IMR-90 (cell line): ENCODE results near the gene SLC26A2. TPM values are rescaled to one million over a fixed set of nuclear protein-coding genes. Genes with fewer than 3 reads are reported as not detected.

Source experiments
- ATAC-seq: fragments of 200-7000 bp; cut with Tn5 transposase; 2 replicates; pipeline ENCODE4 v1.9.1; 2020; ENCODE audit warnings: low read depth, mild to moderate bottlenecking, moderate library complexity
- BruUV-seq: library from RNA; stranded (reverse); fragments of 400-500 nt; replicated peaks from 2 replicates; lab custom pipeline; 2021; lab: Mats Ljungman, UMichigan
- CTCF ChIA-PET: fragments of 300-600 bp; formaldehyde crosslinking; extraction: SDS; loops from one replicate; lab custom pipeline; 2021; ENCODE audit warnings: antibody characterized with exemption; lab: Yijun Ruan, JAX
- POLR2A ChIA-PET: fragments of 300-600 bp; sonication (Branson Sonifier 250); formaldehyde crosslinking; loops from one replicate; lab custom pipeline; 2022; ENCODE audit warnings: antibody characterized with exemption; ENCODE audit not compliant: unreplicated experiment; lab: Charles Lee
- DNase-seq: peaks from one replicate; pipeline ENCODE4 v3.0.0; 2013
- H2AFZ ChIP-seq: replicated peaks from 2 replicates; pipeline ENCODE3; 2013; ENCODE audit warnings: low read length, mild to moderate bottlenecking; ENCODE audit not compliant: poor library complexity
- H2AK5ac ChIP-seq: 2 replicates; pipeline ENCODE4 v1.6.1; 2013; ENCODE audit warnings: low read depth, low read length, inconsistent platforms
- H2AK9ac ChIP-seq: replicated peaks from 2 replicates; pipeline ENCODE3; 2013; ENCODE audit warnings: mild to moderate bottlenecking, low read depth, low read length, moderate library complexity; ENCODE audit not compliant: poor library complexity
- H2BK120ac ChIP-seq: 2 replicates; pipeline ENCODE4 v1.6.1; 2013; ENCODE audit warnings: low read depth, low read length, inconsistent platforms
- H2BK15ac ChIP-seq: 3 replicates; pipeline ENCODE4 v1.6.1; 2013; ENCODE audit warnings: low read depth, low read length, inconsistent platforms
- H2BK20ac ChIP-seq: 2 replicates; pipeline ENCODE4 v1.6.1; 2013; ENCODE audit warnings: low read depth, mild to moderate bottlenecking, inconsistent platforms, low read length, moderate library complexity
- H2BK5ac ChIP-seq: 2 replicates; pipeline ENCODE4 v1.6.1; 2013; ENCODE audit warnings: mild to moderate bottlenecking, low read depth, low read length, inconsistent platforms; ENCODE audit not compliant: poor library complexity, severe bottlenecking
- H3K14ac ChIP-seq: replicated peaks from 2 replicates; pipeline ENCODE4 v1.6.1; 2013; ENCODE audit warnings: low read depth, low read length, inconsistent platforms
- H3K18ac ChIP-seq: 2 replicates; pipeline ENCODE4 v1.6.1; 2013; ENCODE audit warnings: low read depth, low read length, control low read depth
- H3K23ac ChIP-seq: 2 replicates; pipeline ENCODE4 v1.6.1; 2013; ENCODE audit warnings: low read depth, low read length, inconsistent platforms
- H3K27ac ChIP-seq: 2 replicates; pipeline ENCODE4 v1.5.1; 2013; ENCODE audit warnings: mild to moderate bottlenecking, control low read depth, low read length; ENCODE audit not compliant: insufficient read depth
- H3K27me3 ChIP-seq: 2 replicates; pipeline ENCODE4 v1.6.1; 2013; ENCODE audit warnings: low read length; ENCODE audit not compliant: control insufficient read depth, insufficient read depth
- H3K36me3 ChIP-seq: 2 replicates; pipeline ENCODE4 v1.6.1; 2013; ENCODE audit warnings: low read length, mixed read lengths; ENCODE audit not compliant: control insufficient read depth, insufficient read depth
- H3K4ac ChIP-seq: 2 replicates; pipeline ENCODE4 v1.6.1; 2013; ENCODE audit warnings: low read depth, low read length, inconsistent platforms
- H3K4me1 ChIP-seq: 2 replicates; pipeline ENCODE4 v1.6.1; 2013; ENCODE audit warnings: low read length, mixed read lengths; ENCODE audit not compliant: control insufficient read depth, insufficient read depth
- H3K4me2 ChIP-seq: 2 replicates; pipeline ENCODE4 v1.6.1; 2013; ENCODE audit warnings: low read depth, mild to moderate bottlenecking, control low read depth, low read length, moderate library complexity
- H3K4me3 ChIP-seq: 2 replicates; pipeline ENCODE4 v1.5.1; 2013; ENCODE audit warnings: low read depth, mild to moderate bottlenecking, control low read depth, low read length, moderate library complexity; ENCODE audit not compliant: insufficient read depth
- H3K56ac ChIP-seq: 2 replicates; pipeline ENCODE4 v1.6.1; 2013; ENCODE audit warnings: low read length, inconsistent platforms; ENCODE audit not compliant: insufficient read depth; ENCODE audit errors: extremely low read depth
- H3K79me1 ChIP-seq, 2 experiments: 2 replicates each; pipeline ENCODE4 v1.6.1; 2013; ENCODE audit warnings: low read length in 2 of 2, inconsistent platforms in 1 of 2, low read depth in 1 of 2
- H3K9ac ChIP-seq: 2 replicates; pipeline ENCODE4 v1.6.1; 2013; ENCODE audit warnings: low read depth, low read length, control low read depth
- H3K9me1 ChIP-seq: 2 replicates; pipeline ENCODE4 v1.6.1; 2013; ENCODE audit warnings: low read length, inconsistent platforms; ENCODE audit not compliant: insufficient read depth
- H3K9me3 ChIP-seq: 2 replicates; pipeline ENCODE4 v1.6.1; 2013; ENCODE audit warnings: low read length; ENCODE audit not compliant: control insufficient read depth, insufficient read depth
- H4K20me1 ChIP-seq: 2 replicates; pipeline ENCODE4 v1.6.1; 2013; ENCODE audit warnings: low read length, inconsistent platforms; ENCODE audit not compliant: insufficient read depth
- H4K5ac ChIP-seq: 2 replicates; pipeline ENCODE4 v1.6.1; 2013; ENCODE audit warnings: mild to moderate bottlenecking, low read depth, low read length, control low read depth
- H4K8ac ChIP-seq, 2 experiments: 2 replicates each; pipeline ENCODE4 v1.6.1; 2013; ENCODE audit warnings: low read depth in 2 of 2, low read length in 2 of 2, control low read depth in 1 of 2, inconsistent platforms in 1 of 2
- H4K91ac ChIP-seq: 2 replicates; pipeline ENCODE4 v1.6.1; 2013; ENCODE audit warnings: low read depth, low read length, inconsistent platforms; ENCODE audit not compliant: insufficient read depth
- CEBPB ChIP-seq: IDR thresholded peaks from 2 replicates; pipeline ENCODE4 v1.6.1; 2012; ENCODE audit warnings: low read depth, low read length, improper control_type of control experiment
- CTCF ChIP-seq: conservative IDR thresholded peaks from 2 replicates; pipeline ENCODE4 v1.5.1; 2012; ENCODE audit warnings: mild to moderate bottlenecking, low read depth, low read length, improper control_type of control experiment
- FOS ChIP-seq: fragments of 150-350 bp; IDR thresholded peaks from 2 replicates; pipeline ENCODE4 v1.6.1; 2016; ENCODE audit warnings: low read depth, low read length
- NFE2L2 ChIP-seq: fragments of 150-350 bp; IDR thresholded peaks from 2 replicates; pipeline ENCODE4 v1.6.1; 2016; ENCODE audit warnings: low read depth, mild to moderate bottlenecking, low read length
- RAD21 ChIP-seq: IDR thresholded peaks from 2 replicates; pipeline ENCODE4 v1.6.1; 2012; ENCODE audit warnings: low read length, improper control_type of control experiment
- SMC3 ChIP-seq: fragments of 150-350 bp; IDR thresholded peaks from 2 replicates; pipeline ENCODE4 v1.6.1; 2016; ENCODE audit warnings: low read depth, mild to moderate bottlenecking, antibody characterized with exemption, low read length, moderate library complexity
- USF2 ChIP-seq: fragments of 150-350 bp; IDR thresholded peaks from 2 replicates; pipeline ENCODE4 v1.6.1; 2017; ENCODE audit warnings: mild to moderate bottlenecking, antibody characterized with exemption, low read length, low read depth
- WGBS, 2 experiments: methylation state at CpG; one replicate each; pipeline versions ENCODE4 v1.1.5 to v1.1.7; 2013; ENCODE audit warnings: missing lambda C conversion rate in 2 of 2; ENCODE audit not compliant: insufficient read length in 1 of 2; ENCODE audit errors: extremely low coverage in 2 of 2; 5-methylcytosine and 5-hydroxymethylcytosine counted together
- dilution Hi-C: fragments of 300-500 bp; cut with HindIII; formaldehyde crosslinking; loops from one replicate; pipeline ENCODE4 v1.14.3; 2018; ENCODE audit warnings: low sequenced_read_pairs; ENCODE audit not compliant: unreplicated experiment
- in situ Hi-C: fragments of 300-500 bp; cut with MboI; formaldehyde crosslinking; loops from 3 replicates; pipeline ENCODE4 v1.14.3; 2019; ENCODE audit warnings: low sequenced_read_pairs, inconsistent platforms, mixed read lengths
- intact Hi-C: fragments of 100-400 bp; cut with micrococcal nuclease; formaldehyde crosslinking; loops from 2 replicates; pipeline ENCODE4 v1.10.0; 2022
- polyA plus RNA-seq, 3 experiments: library from polyadenylated mRNA; depleted of rRNA; stranded (reverse); fragments of >200 nt; gene quantifications; 2 replicates each; pipeline ENCODE4 v1.2.3, GENCODE V29; 2012; ENCODE audit warnings: low replicate concordance in 1 of 3
- total RNA-seq: library from RNA; depleted of rRNA; stranded (reverse); fragments of >200 nt; gene quantifications from 2 replicates; pipeline ENCODE4 v1.2.3, GENCODE V29; 2012

SLC26A2 gene
- total and polyA plus RNA-seq, 2 of the 4 experiments (the other 2 are of a cell fraction), result 2.2 to 9.9 TPM

GRCh38 chr5:150006318-150006717 lies 45.8 kb downstream of the SLC26A2 start:
- Histone ChIP-seq H3K18ac (no peak overlapping the region), H2BK15ac (no peak overlapping the region), H3K27me3 (no peaks in the 10 kb centered on the region), H3K9ac (no peak overlapping the region), H3K4me2 (no peak overlapping the region), H2BK20ac (no peak overlapping the region), H3K36me3 (peaks cover 30% of the 10 kb centered on the region), H3K4me3 (no peak overlapping the region), H2AK5ac (no peak overlapping the region), H4K20me1 (peaks cover 31% of the 10 kb centered on the region; the same call in 1 of the 2 replicates), H2AK9ac (no peak overlapping the region), H3K4me1 (no peaks in the 10 kb centered on the region; the same call in 1 of the 2 replicates), H3K9me3 (no peaks in the 10 kb centered on the region), H2BK120ac (no peak overlapping the region), H3K9me1 (peaks cover 7% of the 10 kb centered on the region; the same call in 1 of the 2 replicates), H3K4ac (no peak overlapping the region), H4K8ac (no peak overlapping the region), H3K79me1 (peaks cover 30 to 76% of the 10 kb centered on the region in 2 experiments), H3K27ac (no peak overlapping the region), H3K14ac (no peak overlapping the region), H2BK5ac (no peak overlapping the region), H2AFZ (no peak overlapping the region), H4K91ac (no peak overlapping the region), H3K23ac (no peak overlapping the region), H4K5ac (no peak overlapping the region), H3K56ac (no peak overlapping the region)
- ChIA-PET POLR2A (interaction anchor here (0.6 kb wide), 1 partner anchor 147 kb away, joined by 3 read pairs; no protein-coding TSS in a partner anchor), CTCF (interaction anchor here (0.7 to 1.0 kb wide), 2 partner anchors 16 to 1172 kb away, joined by 3 to 5 read pairs; no protein-coding TSS in a partner anchor)
- ATAC-seq (no peak), DNase-seq (no peak)
- dilution Hi-C loops, result no loop called here
- intact Hi-C loops, result loop anchor here (10.0 kb wide), 2 partner anchors 348 to 428 kb away; partner anchors contain the start of gene TCOF1
- in situ Hi-C loops, result loop anchor here (10.0 kb wide), 1 partner anchor 208 kb away; no protein-coding TSS in a partner anchor
- BruUV-seq, result no TSS peak
- no CpG with 5 or more reads among the region's 4 CpGs for WGBS, 2 experiments
- TF ChIP-seq CEBPB (peak; percentile 50), SMC3 (no peak), FOS (no peak), CTCF (no peak), NFE2L2 (no peak), USF2 (no peak), RAD21 (no peak)
